ENCODE data around the gene TTC12. TPM values are rescaled to one million over a fixed set of nuclear protein-coding genes. Genes with fewer than 3 reads are reported as not detected.

TTC12 gene
- total and polyA plus RNA-seq, 8 donors, result 12.4 to 42.4 (median 31.4) TPM

DNA sequence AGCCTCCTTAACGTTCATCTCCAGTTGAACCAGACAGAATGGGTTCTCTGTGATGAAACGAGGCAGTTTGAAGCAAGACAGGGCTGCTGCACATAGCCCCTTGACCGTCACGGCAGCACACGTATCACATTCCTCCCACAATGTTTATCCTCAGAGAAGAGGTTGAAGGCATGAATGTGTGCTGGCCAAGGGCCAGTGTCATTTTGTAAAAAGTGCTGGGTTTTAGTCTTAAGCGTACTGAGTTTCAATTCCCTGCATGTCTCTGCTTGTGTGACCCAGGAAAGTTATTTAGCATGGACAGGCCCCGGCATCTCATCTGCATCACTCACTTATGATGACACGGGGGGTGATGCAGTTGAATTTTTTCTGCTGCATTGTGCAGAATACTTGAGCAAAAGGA lies 31.6 kb downstream of the TTC12 start:
- ATAC-seq, result no peak
- intact Hi-C loops (cut with DNase I), result no loop called here
- no peaks in the 10 kb centered on the region for H3K4me1 ChIP-seq
- H3K9me3 ChIP-seq, result no peaks in the 10 kb centered on the region
- H3K36me3 ChIP-seq, result peaks cover 0 to 25% of the 10 kb centered on the region in 2 donors
- TF ChIP-seq, protein P1, sequence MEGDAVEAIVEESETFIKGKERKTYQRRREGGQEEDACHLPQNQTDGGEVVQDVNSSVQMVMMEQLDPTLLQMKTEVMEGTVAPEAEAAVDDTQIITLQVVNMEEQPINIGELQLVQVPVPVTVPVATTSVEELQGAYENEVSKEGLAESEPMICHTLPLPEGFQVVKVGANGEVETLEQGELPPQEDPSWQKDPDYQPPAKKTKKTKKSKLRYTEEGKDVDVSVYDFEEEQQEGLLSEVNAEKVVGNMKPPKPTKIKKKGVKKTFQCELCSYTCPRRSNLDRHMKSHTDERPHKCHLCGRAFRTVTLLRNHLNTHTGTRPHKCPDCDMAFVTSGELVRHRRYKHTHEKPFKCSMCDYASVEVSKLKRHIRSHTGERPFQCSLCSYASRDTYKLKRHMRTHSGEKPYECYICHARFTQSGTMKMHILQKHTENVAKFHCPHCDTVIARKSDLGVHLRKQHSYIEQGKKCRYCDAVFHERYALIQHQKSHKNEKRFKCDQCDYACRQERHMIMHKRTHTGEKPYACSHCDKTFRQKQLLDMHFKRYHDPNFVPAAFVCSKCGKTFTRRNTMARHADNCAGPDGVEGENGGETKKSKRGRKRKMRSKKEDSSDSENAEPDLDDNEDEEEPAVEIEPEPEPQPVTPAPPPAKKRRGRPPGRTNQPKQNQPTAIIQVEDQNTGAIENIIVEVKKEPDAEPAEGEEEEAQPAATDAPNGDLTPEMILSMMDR (IDR thresholded peaks at IDR 0.05), result no peak
- no peak for DNase-seq
- no peaks in the 10 kb centered on the region for H3K27me3 ChIP-seq
- H3K4me3 ChIP-seq, result no peak overlapping the region
- H3K27ac ChIP-seq, result no peak overlapping the region

GRCh38 chr11:113349528-113349927 lies 35.1 kb downstream of the TTC12 start:
- intact Hi-C loops (cut with DNase I), result no loop called here

GRCh38 chr11:113350336-113351067 lies 36.1 kb downstream of the TTC12 start:
- ATAC-seq (no peak), DNase-seq (peak in 1 of 4 donors; percentile 61)
- H3K4me1 ChIP-seq, result no peaks in the 10 kb centered on the region
- no peak overlapping the region for H3K4me3 ChIP-seq
- TF ChIP-seq, protein P1 (IDR thresholded peaks at IDR 0.05), result no peak
- H3K27me3 ChIP-seq, result no peaks in the 10 kb centered on the region
- H3K36me3 ChIP-seq, result peaks cover 0 to 32% of the 10 kb centered on the region in 2 donors
- intact Hi-C loops (cut with DNase I), result no loop called here
- H3K9me3 ChIP-seq, result peaks cover 0 to 6% of the 10 kb centered on the region in 2 donors
- no peak overlapping the region for H3K27ac ChIP-seq

More at GRCh38 chr11:113349528-113349927, 35.1 kb downstream of the TTC12 start:
- TF ChIP-seq, protein P1 (IDR thresholded peaks at IDR 0.05), result no peak
- Histone ChIP-seq H3K4me1 (no peaks in the 10 kb centered on the region), H3K4me3 (no peak overlapping the region), H3K27me3 (no peaks in the 10 kb centered on the region), H3K36me3 (peaks cover 0 to 25% of the 10 kb centered on the region in 2 donors), H3K27ac (no peak overlapping the region), H3K9me3 (no peaks in the 10 kb centered on the region)
- ATAC-seq (no peak), DNase-seq (no peak)

- Histone ChIP-seq H3K4me3 (no peak overlapping the region), H3K4me1 (no peaks in the 10 kb centered on the region), H3K27ac (no peak overlapping the region), H3K27me3 (no peaks in the 10 kb centered on the region), H3K36me3 (peaks cover 0 to 38% of the 10 kb centered on the region in 2 donors), H3K9me3 (peaks cover 0 to 12% of the 10 kb centered on the region in 2 donors)
- intact Hi-C loops (cut with DNase I), result no loop called here
- TF ChIP-seq, protein P1 (IDR thresholded peaks at IDR 0.05), result no peak
- ATAC-seq, result no peak
- DNase-seq, result no peak
These were observed 36.7 kb downstream of the TTC12 start for GRCh38 chr11:113351068-113351450.

DNA sequence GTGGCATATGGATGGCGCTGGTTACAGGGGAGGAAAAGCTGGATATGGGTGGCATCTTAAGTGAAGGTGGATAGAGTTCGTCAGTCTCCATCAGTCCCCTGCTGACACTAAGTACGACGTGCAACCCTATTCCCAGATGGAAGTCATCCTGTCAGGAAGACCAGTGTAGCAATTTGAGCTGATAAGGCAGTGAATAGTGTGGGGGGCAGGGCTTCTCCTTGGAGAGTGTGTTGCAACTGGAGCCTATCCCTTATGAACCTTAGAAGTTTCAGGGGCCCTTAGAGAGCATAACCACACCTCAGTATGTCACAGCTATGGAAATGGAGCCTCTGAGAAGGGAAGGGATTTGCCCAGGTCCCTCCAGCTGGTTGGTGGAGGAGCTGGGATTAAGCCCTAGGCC lies 37.1 kb downstream of the TTC12 start:
- intact Hi-C loops (cut with DNase I), result no loop called here
- peaks cover 0 to 42% of the 10 kb centered on the region in 2 donors for H3K36me3 ChIP-seq
- DNase-seq (no peak), ATAC-seq (no peak)
- H3K4me1 ChIP-seq, result no peaks in the 10 kb centered on the region
- H3K4me3 ChIP-seq, result no peak overlapping the region
- H3K27ac ChIP-seq, result no peak overlapping the region
- TF ChIP-seq, protein P1 (IDR thresholded peaks at IDR 0.05), result no peak
- no peaks in the 10 kb centered on the region for H3K27me3 ChIP-seq
- H3K9me3 ChIP-seq, result peaks cover 0 to 16% of the 10 kb centered on the region in 2 donors

Measured in left lung (tissue), 10 donors.